HFFc6 (cell line): Measurements from ENCODE around the gene UPK2. TPM values are rescaled to one million over a fixed set of nuclear protein-coding genes. Genes with fewer than 3 reads are reported as not detected.
"Not testable (repeated sequence)": the region's sequence is repeated elsewhere in the genome, so short reads cannot be mapped to it uniquely, and the experiment has no call there.

ENCODE experiments used
- DNase-seq: peaks from one replicate; pipeline ENCODE4 v3.0.0-alpha.2; 2018
- H3K27ac Mint-ChIP-seq: 2 replicates; pipeline ENCODE4 v1.8.0; 2020; ENCODE audit warnings: mild to moderate bottlenecking, mixed read lengths
- H3K27me3 Mint-ChIP-seq: 2 replicates; pipeline ENCODE4 v1.8.0; 2021; ENCODE audit warnings: mild to moderate bottlenecking, moderate library complexity, mixed read lengths; ENCODE audit not compliant: insufficient read depth
- H3K36me3 Mint-ChIP-seq: 2 replicates; pipeline ENCODE4 v1.8.0; 2021; ENCODE audit warnings: low read depth, mixed read lengths
- H3K4me1 Mint-ChIP-seq: 2 replicates; pipeline ENCODE4 v1.8.0; 2020; ENCODE audit warnings: low read depth, mixed read lengths
- H3K4me3 Mint-ChIP-seq: 2 replicates; pipeline ENCODE4 v1.8.0; 2020; ENCODE audit warnings: mild to moderate bottlenecking, moderate library complexity, mixed read lengths
- H3K9me3 Mint-ChIP-seq: 2 replicates; pipeline ENCODE4 v1.8.0; 2020; ENCODE audit warnings: mild to moderate bottlenecking, mixed read lengths
- total RNA-seq, 6 experiments: library from RNA; stranded (reverse); fragmentation: NEBNext Ultra II Directional; extraction: Animal tissue kit (Norgen Biotek cat#: 25700); gene quantifications; 2 replicates in 1 of 6; 3 replicates in 5 of 6; pipeline ENCODE4 v1.2.3, GENCODE V29; 2021
- TF ChIP-seq, protein P1 (sequence below): fragments of 200-600 bp; sonication (generic); IDR thresholded peaks from 2 replicates; pipeline ENCODE4 v1.5.0; 2021; ENCODE audit warnings: antibody characterized with exemption, mild to moderate bottlenecking

The UPK2 gene
- total RNA-seq, 6 experiments from 2014 or later: 0.19 to 0.83 (median 0.29) TPM; not detected in 2

DNA sequence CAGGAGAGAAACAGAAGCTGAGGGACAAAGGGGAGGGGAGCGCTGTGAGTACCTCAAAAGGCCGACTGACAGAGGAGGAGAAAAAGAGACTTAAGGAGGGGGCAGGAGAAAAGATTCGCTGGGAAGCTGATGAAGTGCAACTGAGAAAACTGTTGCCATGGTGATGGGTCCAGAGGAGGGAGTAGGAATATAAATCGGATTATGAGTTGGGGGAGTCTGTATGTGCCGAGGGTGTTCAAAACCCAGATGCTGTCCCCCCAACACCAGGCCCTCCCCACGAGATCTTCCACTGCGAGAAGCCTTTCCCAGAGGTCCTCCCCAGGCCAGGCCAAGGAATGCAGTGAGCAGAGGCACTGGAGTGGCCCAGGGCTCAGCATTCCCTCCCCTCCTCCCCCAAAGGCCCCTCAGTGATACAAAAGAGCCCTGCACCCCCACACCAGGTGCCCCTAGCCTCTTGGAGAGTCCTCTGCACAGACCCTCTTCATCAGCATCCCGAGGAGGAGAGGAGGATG, 16.6 kb upstream of the UPK2 start:
- peaks cover 5% of the 10 kb centered on the region for H3K27me3 Mint-ChIP-seq
- TF ChIP-seq, protein P1, sequence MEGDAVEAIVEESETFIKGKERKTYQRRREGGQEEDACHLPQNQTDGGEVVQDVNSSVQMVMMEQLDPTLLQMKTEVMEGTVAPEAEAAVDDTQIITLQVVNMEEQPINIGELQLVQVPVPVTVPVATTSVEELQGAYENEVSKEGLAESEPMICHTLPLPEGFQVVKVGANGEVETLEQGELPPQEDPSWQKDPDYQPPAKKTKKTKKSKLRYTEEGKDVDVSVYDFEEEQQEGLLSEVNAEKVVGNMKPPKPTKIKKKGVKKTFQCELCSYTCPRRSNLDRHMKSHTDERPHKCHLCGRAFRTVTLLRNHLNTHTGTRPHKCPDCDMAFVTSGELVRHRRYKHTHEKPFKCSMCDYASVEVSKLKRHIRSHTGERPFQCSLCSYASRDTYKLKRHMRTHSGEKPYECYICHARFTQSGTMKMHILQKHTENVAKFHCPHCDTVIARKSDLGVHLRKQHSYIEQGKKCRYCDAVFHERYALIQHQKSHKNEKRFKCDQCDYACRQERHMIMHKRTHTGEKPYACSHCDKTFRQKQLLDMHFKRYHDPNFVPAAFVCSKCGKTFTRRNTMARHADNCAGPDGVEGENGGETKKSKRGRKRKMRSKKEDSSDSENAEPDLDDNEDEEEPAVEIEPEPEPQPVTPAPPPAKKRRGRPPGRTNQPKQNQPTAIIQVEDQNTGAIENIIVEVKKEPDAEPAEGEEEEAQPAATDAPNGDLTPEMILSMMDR: no peak
- peaks cover 27% of the 10 kb centered on the region for H3K4me1 Mint-ChIP-seq
- H3K27ac Mint-ChIP-seq: peak overlapping the region; percentile 66; the same call in 1 of the 2 replicates
- H3K4me3 Mint-ChIP-seq: no peak overlapping the region
- DNase-seq: no peak
- H3K36me3 Mint-ChIP-seq: no peaks in the 10 kb centered on the region
- H3K9me3 Mint-ChIP-seq: no peaks in the 10 kb centered on the region

DNA sequence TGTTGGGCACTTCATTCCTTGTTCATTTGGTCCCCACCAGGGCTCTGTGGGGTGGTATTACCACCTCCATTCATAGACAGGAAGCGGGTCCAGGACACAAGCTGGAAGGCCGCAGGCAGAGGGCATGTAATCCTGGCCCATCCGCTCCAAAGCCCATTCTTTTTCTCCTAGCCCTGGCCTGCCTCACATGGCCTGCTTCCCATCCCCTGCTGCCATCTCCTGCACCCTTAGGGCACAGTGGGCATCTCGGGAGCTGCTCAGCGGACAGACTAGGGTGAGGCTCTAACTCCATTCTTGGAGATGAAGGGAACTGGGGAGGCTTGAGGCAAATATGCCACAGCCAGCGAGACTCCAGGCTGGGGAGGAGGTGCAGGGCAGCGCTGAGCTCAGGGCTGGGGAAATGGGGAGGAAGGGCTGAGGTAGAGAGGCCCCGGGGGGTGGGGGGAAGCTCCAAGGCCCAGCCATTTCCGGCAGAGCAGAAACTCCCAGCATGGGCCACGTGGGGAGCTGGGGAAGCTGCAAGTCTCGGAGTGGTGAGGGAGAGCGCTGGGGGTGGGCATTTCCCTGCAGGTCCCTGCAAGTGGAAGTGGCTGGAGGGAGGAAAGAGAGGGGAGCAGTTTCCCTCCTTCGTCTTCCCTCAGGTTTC, 16.0 kb upstream of the UPK2 start:
- Mint-ChIP-seq H3K27ac (no peak overlapping the region), H3K4me3 (no peak overlapping the region), H3K36me3 (no peaks in the 10 kb centered on the region), H3K27me3 (peaks cover 7% of the 10 kb centered on the region), H3K4me1 (peaks cover 27% of the 10 kb centered on the region), H3K9me3 (no peaks in the 10 kb centered on the region)
- DNase-seq: no peak
- TF ChIP-seq, protein P1: no peak

DNA sequence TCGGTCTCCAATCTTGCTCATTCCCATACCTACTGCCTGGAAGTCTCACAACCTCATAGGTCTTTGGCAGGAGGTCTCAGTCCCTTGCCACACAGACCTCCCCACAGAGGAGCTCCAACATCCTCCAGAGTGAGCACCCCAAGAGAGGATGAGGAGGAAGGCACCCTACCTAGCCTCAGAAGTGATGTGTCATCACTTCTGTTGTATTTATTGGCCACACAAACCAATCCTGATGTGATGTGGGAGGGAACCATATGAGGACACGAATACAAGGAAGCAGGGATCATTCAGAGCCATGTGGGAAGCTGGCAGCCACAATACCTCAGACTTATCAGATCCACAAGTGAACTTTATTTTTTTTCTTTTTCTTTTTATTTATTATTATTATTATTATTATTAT, 9.0 kb upstream of the UPK2 start:
- Mint-ChIP-seq H3K27me3 (peaks cover 20% of the 10 kb centered on the region), H3K27ac (no peak overlapping the region), H3K4me1 (no peaks in the 10 kb centered on the region), H3K36me3 (no peaks in the 10 kb centered on the region), H3K4me3 (no peak overlapping the region), H3K9me3 (no peaks in the 10 kb centered on the region)
- TF ChIP-seq, protein P1: no peak
- DNase-seq: no peak

DNA sequence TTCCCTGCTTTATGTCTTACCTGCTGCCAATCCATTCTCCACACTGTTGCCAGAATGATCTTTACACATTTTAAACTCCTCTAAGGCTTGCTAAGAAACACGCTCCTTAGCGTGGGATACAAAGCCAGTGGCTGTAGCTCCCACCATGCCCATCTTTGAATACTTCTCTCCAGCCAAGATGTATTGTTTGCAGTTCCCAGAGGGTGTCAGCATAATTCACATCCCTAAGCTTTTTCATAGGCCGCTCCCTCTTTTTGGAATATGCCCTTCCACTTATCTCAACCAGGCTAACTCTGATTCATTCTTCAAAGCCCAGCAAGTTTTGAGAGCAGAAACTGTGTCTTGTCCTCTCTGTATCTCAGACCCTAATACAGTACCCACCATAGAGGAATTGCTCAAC, 8.1 kb upstream of the UPK2 start:
- TF ChIP-seq, protein P1: no peak
- no peak for DNase-seq
- Mint-ChIP-seq H3K36me3 (no peaks in the 10 kb centered on the region), H3K4me1 (no peaks in the 10 kb centered on the region), H3K4me3 (no peak overlapping the region), H3K27ac (no peak overlapping the region), H3K9me3 (no peaks in the 10 kb centered on the region), H3K27me3 (peaks cover 26% of the 10 kb centered on the region)

DNA sequence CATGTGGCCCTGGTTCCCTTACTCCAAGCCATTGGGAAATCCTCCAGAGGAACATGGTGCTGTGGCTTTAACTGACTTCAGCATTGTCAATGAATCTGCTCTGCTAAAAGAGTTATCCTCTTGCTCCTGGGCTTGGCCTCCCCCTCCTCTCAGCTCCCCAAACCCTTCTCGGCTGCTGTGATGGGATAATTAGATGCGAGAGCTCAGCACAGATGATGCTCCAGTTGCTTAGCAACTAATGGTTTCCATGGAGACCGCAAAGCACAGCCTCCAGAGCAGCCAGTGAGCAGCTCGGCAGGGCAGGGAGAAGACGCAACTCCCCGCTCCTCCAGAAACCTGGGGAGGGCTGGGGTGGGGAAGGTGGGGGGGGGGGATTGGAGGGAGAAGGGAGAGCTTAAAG, 2.8 kb upstream of the UPK2 start:
- Mint-ChIP-seq H3K27ac (no peak overlapping the region), H3K36me3 (no peaks in the 10 kb centered on the region), H3K4me1 (0 out of 2 replicates have a peak, but pooled peaks cover 8% of the 10 kb centered on the region), H3K27me3 (peaks cover 39% of the 10 kb centered on the region), H3K4me3 (no peak overlapping the region), H3K9me3 (no peaks in the 10 kb centered on the region)
- DNase-seq: peak; percentile 43
- TF ChIP-seq, protein P1: no peak

DNA sequence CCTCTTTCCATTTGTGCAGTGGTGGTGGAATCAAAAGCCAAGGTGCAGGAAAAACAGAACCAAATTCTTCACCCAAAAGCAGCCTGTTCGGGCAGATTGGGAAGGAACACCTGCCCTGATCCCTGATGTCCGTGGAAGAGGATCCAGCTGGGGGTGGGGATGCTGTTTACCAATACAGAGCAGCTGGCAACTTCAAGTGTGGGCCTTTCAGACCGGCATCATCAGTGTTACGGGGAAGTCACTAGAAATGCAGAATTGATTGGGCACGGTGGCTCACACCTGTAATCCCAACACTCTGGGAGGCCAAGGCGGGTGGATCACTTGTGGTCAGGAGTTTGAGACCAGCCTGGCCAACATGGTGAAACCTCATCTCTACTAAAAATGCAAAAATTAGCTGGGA, 2.1 kb upstream of the UPK2 start:
- H3K4me1 Mint-ChIP-seq, H3K4me3 Mint-ChIP-seq, H3K27ac Mint-ChIP-seq, H3K36me3 Mint-ChIP-seq, DNase-seq, H3K9me3 Mint-ChIP-seq: not testable (repeated sequence)
- peaks cover 37% of the 10 kb centered on the region for H3K27me3 Mint-ChIP-seq
